Smooth muscle cell (in vitro differentiated cells): ENCODE measurements around the gene B3GNT5. TPM values are rescaled to one million over a fixed set of nuclear protein-coding genes. Genes with fewer than 3 reads are reported as not detected.

ENCODE experiments used
- DNase-seq: peaks from one replicate; lab custom pipeline; 2025; ENCODE audit not compliant: unreplicated experiment; lab: John Stamatoyannopoulos, UW
- H2AFZ ChIP-seq: fragments of 200-600 bp; sonication (generic); 2 replicates; pipeline ENCODE4 v1.6.0; 2016; ENCODE audit warnings: antibody characterized with exemption, low read depth, mild to moderate bottlenecking
- H3F3A ChIP-seq: fragments of 200-600 bp; sonication (generic); 2 replicates; pipeline ENCODE4 v1.6.0; 2017; ENCODE audit warnings: antibody characterized with exemption, low read depth
- H3K27ac ChIP-seq: fragments of 200-600 bp; sonication (generic); 2 replicates; pipeline ENCODE4 v1.5.1; 2016; ENCODE audit warnings: low read depth, mild to moderate bottlenecking
- H3K27me3 ChIP-seq: fragments of 200-600 bp; sonication (generic); 2 replicates; pipeline ENCODE4 v1.6.1; 2016; ENCODE audit warnings: low read depth, mild to moderate bottlenecking
- H3K36me3 ChIP-seq: fragments of 200-600 bp; sonication (generic); 2 replicates; pipeline ENCODE4 v1.5.1; 2016; ENCODE audit warnings: low read depth
- H3K4me1 ChIP-seq: fragments of 200-600 bp; sonication (generic); 2 replicates; pipeline ENCODE4 v1.5.1; 2016; ENCODE audit warnings: low read depth
- H3K4me2 ChIP-seq: fragments of 200-600 bp; sonication (generic); 2 replicates; pipeline ENCODE4 v1.6.0; 2016; ENCODE audit warnings: mild to moderate bottlenecking
- H3K4me3 ChIP-seq: fragments of 200-600 bp; sonication (generic); 2 replicates; pipeline ENCODE4 v1.5.1; 2016; ENCODE audit warnings: mild to moderate bottlenecking
- H3K79me2 ChIP-seq: fragments of 200-600 bp; sonication (generic); 2 replicates; pipeline ENCODE4 v1.6.0; 2016; ENCODE audit warnings: low read depth, mild to moderate bottlenecking
- H3K9ac ChIP-seq: fragments of 200-600 bp; sonication (generic); 2 replicates; pipeline ENCODE4 v1.6.0; 2016; ENCODE audit warnings: low read depth
- H3K9me3 ChIP-seq: fragments of 200-600 bp; sonication (generic); replicated peaks from 2 replicates; pipeline ENCODE4 v1.5.1; 2016; ENCODE audit warnings: low read depth
- H4K20me1 ChIP-seq: fragments of 200-600 bp; sonication (generic); 2 replicates; pipeline ENCODE4 v1.6.0; 2016; ENCODE audit warnings: low read depth
- CTCF ChIP-seq: fragments of 200-600 bp; sonication (generic); IDR thresholded peaks from 2 replicates; pipeline ENCODE4 v1.5.1; 2017; ENCODE audit warnings: borderline replicate concordance, mild to moderate bottlenecking, antibody characterized with exemption; ENCODE audit not compliant: insufficient read depth, poor library complexity, severe bottlenecking
- WGBS: methylation state at CpG from one replicate; pipeline ENCODE4 v1.1.7; 2016; ENCODE audit warnings: low lambda C conversion rate; 5-methylcytosine and 5-hydroxymethylcytosine counted together
- polyA plus RNA-seq: library from polyadenylated mRNA; unstranded; fragments of >200 nt; fragmentation: Nextera tagmentation; extraction: Ambion mirVana; gene quantifications from 2 replicates; pipeline ENCODE4 v1.2.1, GENCODE V29; 2016
- total RNA-seq: library from RNA; depleted of rRNA; stranded (reverse); fragments of >200 nt; gene quantifications from 2 replicates; pipeline ENCODE4 v1.2.3, GENCODE V29; 2014

Gene B3GNT5
- total and polyA plus RNA-seq, 2 experiments from 2014 or later = 7.2 to 11.5 TPM

- H3K9ac ChIP-seq = no peak overlapping the region
- H3K27me3 ChIP-seq = no peaks in the 10 kb centered on the region
- H3K27ac ChIP-seq = no peak overlapping the region
- no peak for TF ChIP-seq CTCF
- no peaks in the 10 kb centered on the region for H3K9me3 ChIP-seq
- H3K4me2 ChIP-seq = no peak overlapping the region
- H3K36me3 ChIP-seq = no peaks in the 10 kb centered on the region
- no peaks in the 10 kb centered on the region for H4K20me1 ChIP-seq
- no peaks in the 10 kb centered on the region for H3K4me1 ChIP-seq
- H3F3A ChIP-seq = peaks cover 2% of the 10 kb centered on the region
- WGBS = 93% methylated on average over 4 of the region's 4 CpGs
- no peak overlapping the region for H3K4me3 ChIP-seq
- H3K79me2 ChIP-seq = no peaks in the 10 kb centered on the region
- DNase-seq = no peak
- no peak overlapping the region for H2AFZ ChIP-seq
Measured at GRCh38 chr3:183313351-183313750, 60.3 kb downstream of the B3GNT5 start.

GRCh38 chr3:183313764-183314163, 60.7 kb downstream of the B3GNT5 start:
- DNase-seq = no peak
- no peaks in the 10 kb centered on the region for H3K27me3 ChIP-seq
- H4K20me1 ChIP-seq = no peaks in the 10 kb centered on the region
- H3F3A ChIP-seq = no peaks in the 10 kb centered on the region
- H3K36me3 ChIP-seq = no peaks in the 10 kb centered on the region
- H3K27ac ChIP-seq = no peak overlapping the region
- H3K79me2 ChIP-seq = no peaks in the 10 kb centered on the region
- H3K4me1 ChIP-seq = no peaks in the 10 kb centered on the region
- no peaks in the 10 kb centered on the region for H3K9me3 ChIP-seq
- WGBS = 79% methylated on average over 7 of the region's 7 CpGs
- H3K4me3 ChIP-seq = no peak overlapping the region
- H3K4me2 ChIP-seq = no peak overlapping the region
- H2AFZ ChIP-seq = no peak overlapping the region
- no peak overlapping the region for H3K9ac ChIP-seq
- TF ChIP-seq CTCF = no peak

GRCh38 chr3:183315739-183316138, 62.7 kb downstream of the B3GNT5 start:
- no peak overlapping the region for H3K4me3 ChIP-seq
- no peaks in the 10 kb centered on the region for H3K79me2 ChIP-seq
- no peak overlapping the region for H3K27ac ChIP-seq
- no peak overlapping the region for H2AFZ ChIP-seq
- TF ChIP-seq CTCF = no peak
- H3K27me3 ChIP-seq = no peaks in the 10 kb centered on the region
- no peaks in the 10 kb centered on the region for H3K9me3 ChIP-seq
- H4K20me1 ChIP-seq = no peaks in the 10 kb centered on the region
- H3K4me2 ChIP-seq = no peak overlapping the region
- H3K4me1 ChIP-seq = no peaks in the 10 kb centered on the region
- WGBS = 78% methylated on average over 8 of the region's 8 CpGs
- DNase-seq = no peak
- H3K36me3 ChIP-seq = no peaks in the 10 kb centered on the region
- no peaks in the 10 kb centered on the region for H3F3A ChIP-seq
- no peak overlapping the region for H3K9ac ChIP-seq

- Histone ChIP-seq H4K20me1 (no peaks in the 10 kb centered on the region), H3K4me3 (no peak overlapping the region), H2AFZ (no peak overlapping the region), H3K27me3 (no peaks in the 10 kb centered on the region), H3K9me3 (no peaks in the 10 kb centered on the region), H3K27ac (no peak overlapping the region), H3K79me2 (no peaks in the 10 kb centered on the region), H3K36me3 (no peaks in the 10 kb centered on the region), H3K4me2 (no peak overlapping the region), H3K9ac (no peak overlapping the region), H3F3A (no peaks in the 10 kb centered on the region), H3K4me1 (no peaks in the 10 kb centered on the region)
- WGBS = 86% methylated on average over 8 of the region's 8 CpGs
- no peak for TF ChIP-seq CTCF
- DNase-seq = no peak
Measured at GRCh38 chr3:183317271-183317670, 64.2 kb downstream of the B3GNT5 start.
